Esophagus muscularis mucosa (tissue), 4 donors: ENCODE results near the gene LRRC45.

ENCODE experiments used
- CTCF ChIP-seq, 3 experiments: fragments of 200-600 bp in 2 of 3; fragments of 450-650 bp in 1 of 3; sonication (generic) in 2 of 3; IDR thresholded peaks; one replicate each; pipeline ENCODE4 v1.5.1; 2017 to 2019; ENCODE audit warnings: antibody characterized with exemption in 3 of 3, mild to moderate bottlenecking in 2 of 3, moderate library complexity in 1 of 3
- EP300 ChIP-seq: sonication (generic); formaldehyde crosslinking; IDR thresholded peaks from one replicate; pipeline ENCODE4 v1.6.1; 2017; ENCODE audit warnings: antibody characterized with exemption
- POLR2A ChIP-seq: fragments of 450-650 bp; IDR thresholded peaks from one replicate; pipeline ENCODE4 v1.6.1; 2017; ENCODE audit warnings: antibody characterized with exemption, moderate library complexity, mild to moderate bottlenecking, low read depth
- POLR2AphosphoS5 ChIP-seq, 2 donors: sonication (generic); formaldehyde crosslinking; IDR thresholded peaks; one replicate each; pipeline ENCODE4 v1.6.1; 2017; ENCODE audit warnings: antibody characterized with exemption in 2 of 2

DNA sequence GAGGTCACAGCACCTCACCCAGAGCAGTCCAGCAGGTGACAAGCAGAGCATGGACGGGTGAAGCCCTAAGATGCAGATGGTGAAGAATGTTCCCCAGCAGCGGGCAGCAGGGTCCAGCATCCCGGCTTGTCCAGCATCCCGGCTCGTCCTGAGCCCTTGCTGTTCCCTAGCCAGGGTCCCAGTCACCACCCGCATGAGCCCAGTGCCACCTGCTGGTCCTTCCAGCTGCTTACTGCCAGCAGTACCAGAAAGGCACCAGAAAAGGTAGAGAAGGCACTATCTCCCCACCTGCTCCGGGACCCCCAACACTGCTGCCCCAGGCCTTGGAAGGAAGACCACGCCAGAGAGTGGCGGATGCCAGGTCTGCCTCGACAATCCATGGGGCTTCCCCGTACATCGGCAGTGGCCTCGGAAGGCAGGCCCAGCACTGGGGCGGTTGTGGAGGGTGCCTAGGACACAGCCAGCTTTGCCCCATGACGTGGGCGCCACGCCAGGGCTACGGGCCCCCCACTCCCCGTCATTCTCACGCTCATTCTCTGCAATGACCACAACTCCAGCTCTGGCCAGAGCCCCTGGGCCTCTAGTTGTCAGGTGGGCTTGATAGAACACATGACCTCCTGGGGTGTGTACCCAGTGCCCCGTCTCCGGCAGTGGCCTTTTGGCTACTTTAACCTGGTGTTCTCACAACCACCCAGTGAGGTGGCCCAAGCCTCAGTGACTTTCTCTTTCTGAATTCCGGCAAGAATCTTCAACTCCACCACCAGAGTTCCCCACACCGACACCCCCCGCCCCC is 1.8 kb upstream of the LRRC45 start:
- TF ChIP-seq POLR2AphosphoS5 (IDR thresholded peaks at IDR 0.05): no peak
- TF ChIP-seq EP300: no peak
- TF ChIP-seq CTCF (IDR thresholded peaks at IDR 0.05): peak; percentile 53 to 75 (median 70)
- no peak for TF ChIP-seq POLR2A
